ENCODE data around the gene FEV.

Gene FEV

GRCh38 chr2:219003979-219004378, 19.0 kb upstream of the FEV start:
- TF ChIP-seq CTCF (IDR thresholded peaks at IDR 0.05; ENCODE audit: extremely low read depth, insufficient read depth, missing control alignments), result no peak
- in situ Hi-C loops (cut with MboI; ENCODE audit: low pct_unique_long_range_greater_than_20kb, low sequenced_read_pairs, unreplicated experiment), result no loop called here
- no peak for DNase-seq (ENCODE audit: low spot score)

- in situ Hi-C loops (cut with MboI; ENCODE audit: low pct_unique_long_range_greater_than_20kb, low sequenced_read_pairs, unreplicated experiment), result no loop called here
- no peak for TF ChIP-seq CTCF (IDR thresholded peaks at IDR 0.05; ENCODE audit: extremely low read depth, insufficient read depth, missing control alignments)
- DNase-seq (ENCODE audit: low spot score), result no peak
These were observed 18.3 kb upstream of the FEV start for GRCh38 chr2:219003267-219003634.

- DNase-seq (ENCODE audit: low spot score), result no peak
- peak; percentile 67 for TF ChIP-seq CTCF (IDR thresholded peaks at IDR 0.05; ENCODE audit: extremely low read depth, insufficient read depth, missing control alignments)
- in situ Hi-C loops (cut with MboI; ENCODE audit: low pct_unique_long_range_greater_than_20kb, low sequenced_read_pairs, unreplicated experiment), result no loop called here
These were observed 17.6 kb upstream of the FEV start for GRCh38 chr2:219002395-219003266.

- DNase-seq (ENCODE audit: low spot score), result peak; percentile 70
- TF ChIP-seq CTCF (IDR thresholded peaks at IDR 0.05; ENCODE audit: extremely low read depth, insufficient read depth, missing control alignments), result no peak
- in situ Hi-C loops (cut with MboI; ENCODE audit: low pct_unique_long_range_greater_than_20kb, low sequenced_read_pairs, unreplicated experiment), result no loop called here
These were observed 16.8 kb upstream of the FEV start for GRCh38 chr2:219001577-219002394.

GRCh38 chr2:219001100-219001576, 16.2 kb upstream of the FEV start:
- in situ Hi-C loops (cut with MboI; ENCODE audit: low pct_unique_long_range_greater_than_20kb, low sequenced_read_pairs, unreplicated experiment), result no loop called here
- DNase-seq (ENCODE audit: low spot score), result no peak
- TF ChIP-seq CTCF (IDR thresholded peaks at IDR 0.05; ENCODE audit: extremely low read depth, insufficient read depth, missing control alignments), result no peak

GRCh38 chr2:219000569-219000960, 15.6 kb upstream of the FEV start:
- in situ Hi-C loops (cut with MboI; ENCODE audit: low pct_unique_long_range_greater_than_20kb, low sequenced_read_pairs, unreplicated experiment), result no loop called here
- no peak for DNase-seq (ENCODE audit: low spot score)
- no peak for TF ChIP-seq CTCF (IDR thresholded peaks at IDR 0.05; ENCODE audit: extremely low read depth, insufficient read depth, missing control alignments)
